ENCODE data around the gene INPP5D. TPM values are rescaled to one million over a fixed set of nuclear protein-coding genes. Genes with fewer than 3 reads are reported as not detected.
A peak's percentile ranks its signal among the peaks of the same experiment; 100 is the strongest.
"Not testable (repeated sequence)": the region's sequence is repeated elsewhere in the genome, so short reads cannot be mapped to it uniquely, and the experiment has no call there.

Gene INPP5D
- total RNA-seq, 2 donors from 2014 or later, result 163 to 184 TPM

DNA sequence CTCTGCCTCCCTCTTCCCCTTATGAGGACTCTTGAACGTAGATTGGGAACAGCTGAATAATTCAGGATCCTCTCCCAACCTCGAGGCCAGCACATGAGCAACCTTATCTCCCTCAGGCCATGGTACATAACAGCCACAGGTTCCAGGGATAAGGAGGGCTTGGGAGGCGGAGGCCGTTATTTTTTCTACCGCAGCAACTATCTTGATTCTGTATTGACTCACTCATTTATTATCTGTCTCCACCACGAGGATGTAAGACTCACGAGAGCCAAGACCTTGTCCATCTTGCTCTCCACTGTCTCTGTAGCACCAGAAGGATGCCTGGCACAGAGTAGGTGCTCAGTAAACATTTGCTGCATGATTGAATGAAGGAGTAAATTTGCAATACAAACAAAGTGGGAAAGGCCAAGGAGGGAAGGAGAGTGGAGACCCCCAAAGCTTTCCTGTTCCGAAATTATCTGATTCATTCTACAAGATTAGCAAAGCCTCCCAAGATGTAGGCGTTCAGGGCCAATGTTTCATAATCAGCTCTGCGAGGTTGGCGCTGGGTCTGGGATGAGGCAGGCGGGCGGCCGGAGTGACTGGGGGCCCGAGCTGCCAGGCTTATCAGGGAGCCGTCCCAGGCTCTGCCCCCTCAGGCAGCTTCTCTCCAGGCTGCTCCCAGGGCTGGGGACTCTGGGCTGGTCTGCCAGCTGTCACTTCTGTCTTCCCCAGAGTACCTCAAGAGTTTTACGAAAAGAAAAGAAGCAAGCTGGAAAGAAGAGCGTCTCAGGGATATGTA, 31.6 kb downstream of the INPP5D start:
- H3K27ac Mint-ChIP-seq, result peak overlapping the region; percentile 83
- H3K27me3 Mint-ChIP-seq, result no peaks in the 10 kb centered on the region
- H3K4me1 Mint-ChIP-seq, result peaks cover 48% of the 10 kb centered on the region
- ATAC-seq (no peak), DNase-seq (no peak)
- H3K36me3 Mint-ChIP-seq (ENCODE audit: low read depth), result peaks cover 2% of the 10 kb centered on the region
- H3K4me3 Mint-ChIP-seq, result no peak overlapping the region
- H3K9me3 ChIP-seq (ENCODE audit: control insufficient read depth, low read length, poor library complexity, severe bottlenecking), result no peaks in the 10 kb centered on the region

DNA sequence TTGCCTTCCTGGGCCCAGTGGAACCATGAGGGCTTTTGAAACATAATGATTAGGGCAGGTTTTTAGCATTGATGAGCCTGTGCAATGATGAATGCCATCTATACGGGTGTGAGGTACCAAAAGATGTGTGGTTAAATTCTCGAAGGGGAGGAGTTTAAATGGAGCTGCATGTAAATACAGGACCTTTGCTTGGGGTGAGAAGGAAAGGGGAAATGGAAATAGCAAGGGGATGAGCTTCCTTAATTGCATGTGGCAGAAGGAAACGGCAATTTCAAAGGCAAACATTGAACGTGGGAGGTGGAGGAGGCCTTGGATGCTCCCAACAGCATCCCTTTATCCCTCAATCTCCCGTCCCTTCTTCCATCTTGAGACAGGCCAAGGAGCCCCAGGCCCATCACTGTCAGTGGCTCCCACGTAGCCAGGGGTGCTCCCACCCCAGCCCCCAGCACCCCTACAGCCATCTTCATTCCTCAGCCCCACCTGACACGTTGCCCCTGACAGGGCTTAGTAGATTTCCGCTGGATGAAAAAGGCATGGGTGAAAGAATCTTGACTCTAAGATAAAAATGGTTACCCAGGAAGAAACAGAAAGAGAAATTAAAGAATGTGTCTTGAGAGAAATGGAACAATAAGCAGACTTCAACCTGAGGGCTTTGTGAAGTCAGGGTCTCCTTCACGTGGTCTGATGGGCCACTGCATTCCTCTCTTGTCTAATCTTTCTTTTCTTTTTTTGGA, 32.5 kb downstream of the INPP5D start:
- H3K4me1 Mint-ChIP-seq, result peaks cover 50% of the 10 kb centered on the region
- no peaks in the 10 kb centered on the region for H3K27me3 Mint-ChIP-seq
- H3K36me3 Mint-ChIP-seq (ENCODE audit: low read depth), result no peaks in the 10 kb centered on the region
- no peaks in the 10 kb centered on the region for H3K9me3 ChIP-seq (ENCODE audit: control insufficient read depth, low read length, poor library complexity, severe bottlenecking)
- no peak overlapping the region for H3K4me3 Mint-ChIP-seq
- no peak for DNase-seq
- no peak for ATAC-seq
- H3K27ac Mint-ChIP-seq, result peak overlapping the region; percentile 83

DNA sequence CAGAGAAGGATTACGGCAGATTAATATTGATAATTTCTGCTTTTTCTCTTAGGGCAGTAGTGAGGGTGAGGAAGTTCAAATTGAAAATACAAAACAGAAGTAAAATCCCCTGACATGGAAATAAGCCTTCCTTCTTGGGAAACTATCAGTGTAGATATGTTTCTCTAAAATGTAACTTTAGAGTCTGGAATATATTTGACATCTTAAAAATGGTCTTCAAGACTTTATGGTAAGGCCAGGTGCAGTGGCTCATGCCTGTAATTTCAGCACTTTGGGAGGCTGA, 33.0 kb downstream of the INPP5D start:
- no peak for ATAC-seq
- H3K27ac Mint-ChIP-seq, result no peak overlapping the region

GRCh38 chr2:233093721-233094120, 33.6 kb downstream of the INPP5D start:
- Mint-ChIP-seq H3K36me3 (ENCODE audit: low read depth) (no peaks in the 10 kb centered on the region), H3K27ac (no peak overlapping the region), H3K27me3 (no peaks in the 10 kb centered on the region), H3K4me3 (no peak overlapping the region), H3K4me1 (peaks cover 50% of the 10 kb centered on the region)
- DNase-seq (no peak), ATAC-seq (no peak)
- no peaks in the 10 kb centered on the region for H3K9me3 ChIP-seq (ENCODE audit: control insufficient read depth, low read length, poor library complexity, severe bottlenecking)

More for the DNA sequence above, 33.0 kb downstream of the INPP5D start:
- no peaks in the 10 kb centered on the region for H3K9me3 ChIP-seq (ENCODE audit: control insufficient read depth, low read length, poor library complexity, severe bottlenecking)
- peaks cover 47% of the 10 kb centered on the region for H3K4me1 Mint-ChIP-seq
- no peaks in the 10 kb centered on the region for H3K27me3 Mint-ChIP-seq
- H3K4me3 Mint-ChIP-seq, result no peak overlapping the region
- no peak for DNase-seq
- H3K36me3 Mint-ChIP-seq (ENCODE audit: low read depth), result no peaks in the 10 kb centered on the region

- ATAC-seq, result no peak
- Mint-ChIP-seq H3K4me3 (no peak overlapping the region), H3K36me3 (ENCODE audit: low read depth) (no peaks in the 10 kb centered on the region), H3K27me3 (no peaks in the 10 kb centered on the region), H3K27ac (peak overlapping the region; percentile 43), H3K4me1 (peaks cover 51% of the 10 kb centered on the region)
- no peak for DNase-seq
- no peaks in the 10 kb centered on the region for H3K9me3 ChIP-seq (ENCODE audit: control insufficient read depth, low read length, poor library complexity, severe bottlenecking)
Measured at GRCh38 chr2:233094614-233095013, 34.5 kb downstream of the INPP5D start.

DNA sequence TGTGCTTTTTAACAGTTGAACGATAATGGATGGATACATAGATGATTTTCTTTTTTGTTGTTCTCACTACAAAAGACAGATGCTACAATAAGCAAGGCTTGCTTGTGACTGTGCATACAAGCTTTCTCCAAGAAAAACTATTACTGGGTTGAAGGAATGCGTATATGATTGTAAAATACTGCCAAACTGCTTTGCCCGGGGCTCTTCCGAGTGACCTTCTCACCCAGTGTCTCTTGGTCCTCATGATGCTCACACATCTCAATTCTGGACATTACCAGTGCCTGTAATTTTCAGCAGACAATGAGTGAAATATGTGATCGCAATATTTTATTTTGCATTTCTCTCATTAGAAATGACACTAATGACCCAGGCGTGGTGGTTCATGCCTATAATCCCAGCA, 35.9 kb downstream of the INPP5D start:
- Mint-ChIP-seq H3K4me1 (peaks cover 62% of the 10 kb centered on the region), H3K36me3 (ENCODE audit: low read depth) (peaks cover 2% of the 10 kb centered on the region), H3K27ac (no peak overlapping the region), H3K4me3 (no peak overlapping the region), H3K27me3 (no peaks in the 10 kb centered on the region)
- no peak for ATAC-seq
- no peak for DNase-seq
- no peaks in the 10 kb centered on the region for H3K9me3 ChIP-seq (ENCODE audit: control insufficient read depth, low read length, poor library complexity, severe bottlenecking)

DNA sequence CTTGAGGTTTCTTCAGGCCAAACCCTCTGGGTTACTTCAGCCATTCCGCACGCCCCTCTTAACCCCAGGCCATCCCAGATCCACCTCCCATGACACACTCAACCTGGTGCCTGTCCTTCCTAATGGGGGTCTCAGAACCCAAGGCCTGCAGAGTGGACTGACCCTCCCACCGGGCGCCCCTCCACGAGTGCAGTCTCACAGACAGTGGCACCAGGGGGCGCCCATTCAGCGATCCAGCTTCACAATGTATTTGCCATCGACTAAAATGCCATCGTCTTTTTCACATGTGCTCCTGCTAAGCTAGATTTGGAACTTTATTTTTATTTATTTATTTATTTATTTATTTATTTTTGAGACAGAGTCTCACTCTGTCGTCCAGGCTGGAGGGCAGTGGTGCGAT, 38.5 kb downstream of the INPP5D start:
- no peak for DNase-seq
- Mint-ChIP-seq H3K4me3 (no peak overlapping the region), H3K36me3 (ENCODE audit: low read depth) (peaks cover 2% of the 10 kb centered on the region), H3K27ac (peak overlapping the region; percentile 96), H3K27me3 (no peaks in the 10 kb centered on the region), H3K4me1 (peaks cover 52% of the 10 kb centered on the region)
- no peak for ATAC-seq
- H3K9me3 ChIP-seq (ENCODE audit: control insufficient read depth, low read length, poor library complexity, severe bottlenecking), result no peaks in the 10 kb centered on the region

DNA sequence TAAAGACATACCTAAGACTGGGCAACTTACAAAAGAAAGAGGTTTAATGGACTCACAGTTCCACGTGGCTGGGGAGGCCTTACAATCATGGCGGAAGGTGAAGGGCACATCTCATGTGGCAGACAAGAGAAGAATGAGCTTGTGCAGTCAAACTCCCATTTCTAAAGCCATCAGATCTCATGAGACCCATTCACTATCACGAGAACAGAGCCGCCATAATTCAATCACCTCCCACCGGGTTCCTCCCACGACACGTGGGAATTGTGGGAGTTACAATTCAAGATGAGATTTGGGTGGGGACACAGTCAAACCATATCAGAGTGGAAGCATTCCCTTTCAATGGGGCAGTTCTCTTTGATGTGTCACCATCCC, 39.7 kb downstream of the INPP5D start:
- H3K9me3 ChIP-seq (ENCODE audit: control insufficient read depth, low read length, poor library complexity, severe bottlenecking); DNase-seq; ATAC-seq; H3K27me3 Mint-ChIP-seq; H3K36me3 Mint-ChIP-seq (ENCODE audit: low read depth): not testable (repeated sequence)
- peaks cover 49% of the 10 kb centered on the region for H3K4me1 Mint-ChIP-seq
- H3K27ac Mint-ChIP-seq, result peak overlapping the region; percentile 96
- H3K4me3 Mint-ChIP-seq, result peak overlapping the region; percentile 84

- Mint-ChIP-seq H3K36me3 (ENCODE audit: low read depth) (peaks cover 2% of the 10 kb centered on the region), H3K27me3 (no peaks in the 10 kb centered on the region), H3K4me3 (peak overlapping the region; percentile 84), H3K27ac (peak overlapping the region; percentile 96), H3K4me1 (peaks cover 49% of the 10 kb centered on the region)
- DNase-seq (peak in 1 of 3 donors; percentile 26), ATAC-seq (peak; percentile 79)
- H3K9me3 ChIP-seq (ENCODE audit: control insufficient read depth, low read length, poor library complexity, severe bottlenecking), result no peaks in the 10 kb centered on the region
Measured at GRCh38 chr2:233100192-233100998, 40.3 kb downstream of the INPP5D start.

- H3K4me3 Mint-ChIP-seq, result peak overlapping the region; percentile 84
- peak overlapping the region; percentile 96 for H3K27ac Mint-ChIP-seq
- DNase-seq, result no peak
- H3K36me3 Mint-ChIP-seq (ENCODE audit: low read depth), result peaks cover 2% of the 10 kb centered on the region
- H3K9me3 ChIP-seq (ENCODE audit: control insufficient read depth, low read length, poor library complexity, severe bottlenecking), result no peaks in the 10 kb centered on the region
- H3K27me3 Mint-ChIP-seq, result no peaks in the 10 kb centered on the region
- H3K4me1 Mint-ChIP-seq, result peaks cover 54% of the 10 kb centered on the region
- no peak for ATAC-seq
Measured at GRCh38 chr2:233101141-233101540, 41.0 kb downstream of the INPP5D start.

DNA sequence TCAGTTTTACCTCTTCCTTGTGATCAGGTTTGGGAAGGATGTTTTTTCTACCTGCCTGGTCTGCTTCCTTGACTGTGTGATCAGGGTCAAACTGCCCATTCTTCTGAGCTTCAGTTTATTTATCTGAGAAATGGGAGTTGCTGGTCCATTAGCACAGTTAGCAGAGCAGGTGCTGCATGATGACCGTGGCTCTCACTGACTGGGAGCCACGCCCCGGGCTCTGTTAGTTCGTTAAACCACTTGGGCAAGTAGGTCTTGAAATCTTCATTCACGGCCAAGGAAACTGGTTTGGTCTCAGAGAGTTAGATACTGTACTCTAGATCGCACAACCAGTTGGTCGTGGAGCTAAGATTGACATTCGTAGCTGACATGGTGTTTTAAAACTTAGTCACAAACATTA, 41.7 kb downstream of the INPP5D start:
- no peaks in the 10 kb centered on the region for H3K27me3 Mint-ChIP-seq
- no peak for ATAC-seq
- DNase-seq, result no peak
- H3K27ac Mint-ChIP-seq, result no peak overlapping the region
- peaks cover 57% of the 10 kb centered on the region for H3K4me1 Mint-ChIP-seq
- H3K36me3 Mint-ChIP-seq (ENCODE audit: low read depth), result peaks cover 2% of the 10 kb centered on the region
- no peak overlapping the region for H3K4me3 Mint-ChIP-seq
- H3K9me3 ChIP-seq (ENCODE audit: control insufficient read depth, low read length, poor library complexity, severe bottlenecking), result no peaks in the 10 kb centered on the region

DNA sequence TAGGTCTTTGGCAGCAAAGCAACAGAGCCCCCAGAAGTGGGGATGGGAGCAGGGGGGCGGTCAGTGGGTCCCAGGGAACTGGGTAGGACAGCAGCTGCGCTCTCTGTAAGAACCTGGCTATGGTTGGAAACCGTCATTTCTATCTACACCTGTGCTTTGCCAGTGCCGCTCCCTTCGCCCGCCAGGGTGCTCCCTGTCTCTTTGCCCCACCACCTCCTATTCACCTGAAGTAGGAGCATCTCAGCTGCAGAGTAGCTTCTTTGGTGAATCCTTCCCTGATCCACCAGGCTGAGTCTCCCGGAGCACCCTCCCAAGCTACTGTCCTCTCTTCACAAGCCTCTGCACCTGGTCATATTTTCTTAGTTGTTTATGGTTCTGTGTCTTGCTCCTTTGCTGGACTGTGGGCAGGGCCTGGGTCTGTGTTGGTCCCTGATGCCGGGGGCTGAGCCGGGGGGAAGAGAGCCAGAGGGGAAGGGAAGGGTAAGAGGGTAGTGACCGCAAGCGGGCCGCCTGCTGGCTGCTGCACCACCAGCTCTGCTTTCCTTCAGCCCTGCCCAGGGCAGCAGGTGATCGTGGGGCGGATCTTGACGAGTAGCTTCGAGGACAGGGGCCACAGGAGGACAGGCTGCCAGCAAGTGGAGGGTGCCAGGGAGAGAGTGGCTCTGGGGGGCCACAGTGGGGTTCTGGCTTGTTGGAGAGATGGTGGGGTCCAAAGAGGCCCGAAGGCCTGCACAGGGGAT, 45.2 kb downstream of the INPP5D start:
- Mint-ChIP-seq H3K27ac (peak overlapping the region; percentile 93), H3K27me3 (no peaks in the 10 kb centered on the region), H3K36me3 (ENCODE audit: low read depth) (no peaks in the 10 kb centered on the region), H3K4me1 (peaks cover 59% of the 10 kb centered on the region), H3K4me3 (no peak overlapping the region)
- ATAC-seq (no peak), DNase-seq (no peak)
- H3K9me3 ChIP-seq (ENCODE audit: control insufficient read depth, low read length, poor library complexity, severe bottlenecking), result no peaks in the 10 kb centered on the region

- Mint-ChIP-seq H3K4me3 (no peak overlapping the region), H3K36me3 (ENCODE audit: low read depth) (no peaks in the 10 kb centered on the region), H3K4me1 (peaks cover 55% of the 10 kb centered on the region), H3K27ac (peak overlapping the region; percentile 93), H3K27me3 (no peaks in the 10 kb centered on the region)
- no peaks in the 10 kb centered on the region for H3K9me3 ChIP-seq (ENCODE audit: control insufficient read depth, low read length, poor library complexity, severe bottlenecking)
- DNase-seq (no peak), ATAC-seq (no peak)
Measured at GRCh38 chr2:233105930-233106329, 45.8 kb downstream of the INPP5D start.

Data from T-helper 17 cell (primary cell).